HEK293 (cell line): ENCODE measurements around the gene PAF1.

ENCODE experiments used
- ZBTB1 ChIP-seq: fragments of 450-650 bp; formaldehyde crosslinking; IDR thresholded peaks from 2 replicates; pipeline ENCODE4 v1.5.1; 2016; ENCODE audit warnings: missing biosample characterization, missing genetic modification characterization
- ZBTB44 ChIP-seq: fragments of 450-650 bp; IDR thresholded peaks from 2 replicates; pipeline ENCODE4 v1.5.1; 2018; ENCODE audit warnings: missing biosample characterization, mild to moderate bottlenecking, missing genetic modification characterization
- ZNF155 ChIP-seq: fragments of 450-650 bp; formaldehyde crosslinking; IDR thresholded peaks from 2 replicates; pipeline ENCODE4 v1.5.1; 2016; ENCODE audit warnings: missing biosample characterization, missing genetic modification characterization

GRCh38 chr19:39365531-39365930, 25.4 kb downstream of the PAF1 start:
- no peak for TF ChIP-seq ZBTB44 (tag by site-specific recombination)
- TF ChIP-seq ZNF155: no peak
- no peak for TF ChIP-seq ZBTB1 (tag by site-specific recombination)
